IMR-90 (cell line): ENCODE results near the gene INPP5B. TPM values are rescaled to one million over a fixed set of nuclear protein-coding genes. Genes with fewer than 3 reads are reported as not detected.
"Not testable (repeated sequence)": the region's sequence is repeated elsewhere in the genome, so short reads cannot be mapped to it uniquely, and the experiment has no call there.

Experiments used
- ATAC-seq: fragments of 200-7000 bp; cut with Tn5 transposase; 2 replicates; pipeline ENCODE4 v1.9.1; 2020; ENCODE audit warnings: low read depth, mild to moderate bottlenecking, moderate library complexity
- BruUV-seq: library from RNA; stranded (reverse); fragments of 400-500 nt; replicated peaks from 2 replicates; lab custom pipeline; 2021; lab: Mats Ljungman, UMichigan
- CTCF ChIA-PET: fragments of 300-600 bp; formaldehyde crosslinking; extraction: SDS; loops from one replicate; lab custom pipeline; 2021; ENCODE audit warnings: antibody characterized with exemption; lab: Yijun Ruan, JAX
- POLR2A ChIA-PET: fragments of 300-600 bp; sonication (Branson Sonifier 250); formaldehyde crosslinking; loops from one replicate; lab custom pipeline; 2022; ENCODE audit warnings: antibody characterized with exemption; ENCODE audit not compliant: unreplicated experiment; lab: Charles Lee
- DNase-seq: peaks from one replicate; pipeline ENCODE4 v3.0.0; 2013
- H2AFZ ChIP-seq: replicated peaks from 2 replicates; pipeline ENCODE3; 2013; ENCODE audit warnings: low read length, mild to moderate bottlenecking; ENCODE audit not compliant: poor library complexity
- H2AK5ac ChIP-seq: 2 replicates; pipeline ENCODE4 v1.6.1; 2013; ENCODE audit warnings: low read depth, low read length, inconsistent platforms
- H2AK9ac ChIP-seq: replicated peaks from 2 replicates; pipeline ENCODE3; 2013; ENCODE audit warnings: mild to moderate bottlenecking, low read depth, low read length, moderate library complexity; ENCODE audit not compliant: poor library complexity
- H2BK120ac ChIP-seq: 2 replicates; pipeline ENCODE4 v1.6.1; 2013; ENCODE audit warnings: low read depth, low read length, inconsistent platforms
- H2BK15ac ChIP-seq: 3 replicates; pipeline ENCODE4 v1.6.1; 2013; ENCODE audit warnings: low read depth, low read length, inconsistent platforms
- H2BK20ac ChIP-seq: 2 replicates; pipeline ENCODE4 v1.6.1; 2013; ENCODE audit warnings: low read depth, mild to moderate bottlenecking, inconsistent platforms, low read length, moderate library complexity
- H2BK5ac ChIP-seq: 2 replicates; pipeline ENCODE4 v1.6.1; 2013; ENCODE audit warnings: mild to moderate bottlenecking, low read depth, low read length, inconsistent platforms; ENCODE audit not compliant: poor library complexity, severe bottlenecking
- H3K14ac ChIP-seq: replicated peaks from 2 replicates; pipeline ENCODE4 v1.6.1; 2013; ENCODE audit warnings: low read depth, low read length, inconsistent platforms
- H3K18ac ChIP-seq: 2 replicates; pipeline ENCODE4 v1.6.1; 2013; ENCODE audit warnings: low read depth, low read length, control low read depth
- H3K23ac ChIP-seq: 2 replicates; pipeline ENCODE4 v1.6.1; 2013; ENCODE audit warnings: low read depth, low read length, inconsistent platforms
- H3K27ac ChIP-seq: 2 replicates; pipeline ENCODE4 v1.5.1; 2013; ENCODE audit warnings: mild to moderate bottlenecking, control low read depth, low read length; ENCODE audit not compliant: insufficient read depth
- H3K27me3 ChIP-seq: 2 replicates; pipeline ENCODE4 v1.6.1; 2013; ENCODE audit warnings: low read length; ENCODE audit not compliant: control insufficient read depth, insufficient read depth
- H3K36me3 ChIP-seq: 2 replicates; pipeline ENCODE4 v1.6.1; 2013; ENCODE audit warnings: low read length, mixed read lengths; ENCODE audit not compliant: control insufficient read depth, insufficient read depth
- H3K4ac ChIP-seq: 2 replicates; pipeline ENCODE4 v1.6.1; 2013; ENCODE audit warnings: low read depth, low read length, inconsistent platforms
- H3K4me1 ChIP-seq: 2 replicates; pipeline ENCODE4 v1.6.1; 2013; ENCODE audit warnings: low read length, mixed read lengths; ENCODE audit not compliant: control insufficient read depth, insufficient read depth
- H3K4me2 ChIP-seq: 2 replicates; pipeline ENCODE4 v1.6.1; 2013; ENCODE audit warnings: low read depth, mild to moderate bottlenecking, control low read depth, low read length, moderate library complexity
- H3K4me3 ChIP-seq: 2 replicates; pipeline ENCODE4 v1.5.1; 2013; ENCODE audit warnings: low read depth, mild to moderate bottlenecking, control low read depth, low read length, moderate library complexity; ENCODE audit not compliant: insufficient read depth
- H3K56ac ChIP-seq: 2 replicates; pipeline ENCODE4 v1.6.1; 2013; ENCODE audit warnings: low read length, inconsistent platforms; ENCODE audit not compliant: insufficient read depth; ENCODE audit errors: extremely low read depth
- H3K79me1 ChIP-seq, 2 experiments: 2 replicates each; pipeline ENCODE4 v1.6.1; 2013; ENCODE audit warnings: low read length in 2 of 2, inconsistent platforms in 1 of 2, low read depth in 1 of 2
- H3K9ac ChIP-seq: 2 replicates; pipeline ENCODE4 v1.6.1; 2013; ENCODE audit warnings: low read depth, low read length, control low read depth
- H3K9me1 ChIP-seq: 2 replicates; pipeline ENCODE4 v1.6.1; 2013; ENCODE audit warnings: low read length, inconsistent platforms; ENCODE audit not compliant: insufficient read depth
- H3K9me3 ChIP-seq: 2 replicates; pipeline ENCODE4 v1.6.1; 2013; ENCODE audit warnings: low read length; ENCODE audit not compliant: control insufficient read depth, insufficient read depth
- H4K20me1 ChIP-seq: 2 replicates; pipeline ENCODE4 v1.6.1; 2013; ENCODE audit warnings: low read length, inconsistent platforms; ENCODE audit not compliant: insufficient read depth
- H4K5ac ChIP-seq: 2 replicates; pipeline ENCODE4 v1.6.1; 2013; ENCODE audit warnings: mild to moderate bottlenecking, low read depth, low read length, control low read depth
- H4K8ac ChIP-seq, 2 experiments: 2 replicates each; pipeline ENCODE4 v1.6.1; 2013; ENCODE audit warnings: low read depth in 2 of 2, low read length in 2 of 2, control low read depth in 1 of 2, inconsistent platforms in 1 of 2
- H4K91ac ChIP-seq: 2 replicates; pipeline ENCODE4 v1.6.1; 2013; ENCODE audit warnings: low read depth, low read length, inconsistent platforms; ENCODE audit not compliant: insufficient read depth
- WGBS, 2 experiments: methylation state at CpG; one replicate each; pipeline versions ENCODE4 v1.1.5 to v1.1.7; 2013; ENCODE audit warnings: missing lambda C conversion rate in 2 of 2; ENCODE audit not compliant: insufficient read length in 1 of 2; ENCODE audit errors: extremely low coverage in 2 of 2; 5-methylcytosine and 5-hydroxymethylcytosine counted together
- dilution Hi-C: fragments of 300-500 bp; cut with HindIII; formaldehyde crosslinking; loops from one replicate; pipeline ENCODE4 v1.14.3; 2018; ENCODE audit warnings: low sequenced_read_pairs; ENCODE audit not compliant: unreplicated experiment
- in situ Hi-C: fragments of 300-500 bp; cut with MboI; formaldehyde crosslinking; loops from 3 replicates; pipeline ENCODE4 v1.14.3; 2019; ENCODE audit warnings: low sequenced_read_pairs, inconsistent platforms, mixed read lengths
- intact Hi-C: fragments of 100-400 bp; cut with micrococcal nuclease; formaldehyde crosslinking; loops from 2 replicates; pipeline ENCODE4 v1.10.0; 2022
- polyA plus RNA-seq, 3 experiments: library from polyadenylated mRNA; depleted of rRNA; stranded (reverse); fragments of >200 nt; gene quantifications; 2 replicates each; pipeline ENCODE4 v1.2.3, GENCODE V29; 2012; ENCODE audit warnings: low replicate concordance in 1 of 3
- total RNA-seq: library from RNA; depleted of rRNA; stranded (reverse); fragments of >200 nt; gene quantifications from 2 replicates; pipeline ENCODE4 v1.2.3, GENCODE V29; 2012

INPP5B gene
- total and polyA plus RNA-seq, 2 of the 4 experiments (the other 2 are of a cell fraction): 9.4 to 20.4 TPM

- H3K9me1 ChIP-seq, H3K23ac ChIP-seq, H3K27me3 ChIP-seq, H3K14ac ChIP-seq, H3K4me1 ChIP-seq, H3K36me3 ChIP-seq, H2AK5ac ChIP-seq, BruUV-seq, H3K79me1 ChIP-seq, CTCF ChIA-PET, DNase-seq, H3K4me3 ChIP-seq, in situ Hi-C loops, H4K20me1 ChIP-seq, H2BK15ac ChIP-seq, H3K9me3 ChIP-seq, H4K91ac ChIP-seq, H2BK120ac ChIP-seq, H2AFZ ChIP-seq, dilution Hi-C loops, H3K9ac ChIP-seq, H3K4ac ChIP-seq, H3K4me2 ChIP-seq, intact Hi-C loops, H4K8ac ChIP-seq, H2AK9ac ChIP-seq, H2BK20ac ChIP-seq, H4K5ac ChIP-seq, H3K18ac ChIP-seq, POLR2A ChIA-PET, H2BK5ac ChIP-seq, ATAC-seq, H3K56ac ChIP-seq, H3K27ac ChIP-seq: not testable (repeated sequence)
- no CpG with 5 or more reads among the region's 3 CpGs for WGBS, 2 experiments
These were observed 40.3 kb downstream of the INPP5B start for GRCh38 chr1:37906591-37906990.
